A549 (cell line): ENCODE results near the gene MEX3C.
A peak's percentile ranks its signal among the peaks of the same experiment; 100 is the strongest.

Experiments used
- MAX ChIP-seq: IDR thresholded peaks from 2 replicates; pipeline ENCODE4 v1.6.1; 2012
- NR3C1 ChIP-seq: fragments of >200 bp; sonication (Bioruptor Twin); formaldehyde crosslinking; IDR thresholded peaks from 3 replicates; pipeline ENCODE4 v1.6.1; 2017
- RFX5 ChIP-seq: fragments of 450-650 bp; IDR thresholded peaks from 2 replicates; pipeline ENCODE4 v1.7.1; 2014; ENCODE audit warnings: antibody characterized with exemption, mild to moderate bottlenecking, moderate library complexity

GRCh38 chr18:51197661-51198424 is at the start of gene MEX3C:
- peak; percentile 77; the same call in 1 of the 2 replicates for TF ChIP-seq MAX
- no peak for TF ChIP-seq RFX5
- TF ChIP-seq NR3C1, result no peak
